Epithelial cell of proximal tubule (primary cell): Measurements from ENCODE around the gene CAPN13. TPM values are rescaled to one million over a fixed set of nuclear protein-coding genes. Genes with fewer than 3 reads are reported as not detected.
A peak's percentile ranks its signal among the peaks of the same experiment; 100 is the strongest.

Source experiments
- DNase-seq: peaks from one replicate; pipeline ENCODE4 v3.0.0-alpha.2; 2011; ENCODE audit warnings: low read depth
- H3K4me3 ChIP-seq: 2 replicates; pipeline ENCODE4 v1.5.1; 2011; ENCODE audit warnings: low read depth, mild to moderate bottlenecking, low read length
- CTCF ChIP-seq: conservative IDR thresholded peaks from 2 replicates; pipeline ENCODE4 v1.5.1; 2012; ENCODE audit warnings: low read depth, mild to moderate bottlenecking, low read length
- total RNA-seq: library from RNA; depleted of rRNA; stranded (reverse); fragments of >200 nt; gene quantifications from 2 replicates; pipeline ENCODE4 v1.2.3, GENCODE V29; 2015

CAPN13 gene
- total RNA-seq, 1 donor from 2014 or later, result 0.63 TPM

GRCh38 chr2:30717081-30717650, 90.1 kb downstream of the CAPN13 start:
- H3K4me3 ChIP-seq, result no peak overlapping the region
- no peak for TF ChIP-seq CTCF
- no peak for DNase-seq

- no peak for TF ChIP-seq CTCF
- DNase-seq, result no peak
- H3K4me3 ChIP-seq, result no peak overlapping the region
These were observed 90.9 kb downstream of the CAPN13 start for GRCh38 chr2:30716123-30716900.

- H3K4me3 ChIP-seq, result no peak overlapping the region
- no peak for DNase-seq
- no peak for TF ChIP-seq CTCF
These were observed 92.2 kb downstream of the CAPN13 start for GRCh38 chr2:30714811-30715709.

DNA sequence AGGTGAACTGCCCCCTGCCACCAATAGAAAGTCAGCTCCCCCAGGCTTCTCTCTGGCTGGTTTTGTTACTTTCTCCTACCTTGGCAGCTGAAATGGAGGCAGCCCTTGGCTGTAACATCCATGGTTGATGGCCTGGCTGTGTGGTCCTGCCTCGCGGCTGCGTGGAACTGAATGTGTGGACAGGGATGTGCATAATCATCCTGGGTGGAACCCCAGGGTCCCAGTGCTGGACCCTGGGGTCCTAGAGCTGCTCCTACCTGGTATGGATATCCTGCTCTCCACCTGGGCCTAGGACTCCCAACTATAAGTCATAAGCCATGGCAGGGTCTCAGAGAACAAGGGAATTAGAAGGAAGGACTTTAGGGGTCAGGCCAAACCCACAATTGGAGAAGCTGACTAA, 93.5 kb downstream of the CAPN13 start:
- no peak for TF ChIP-seq CTCF
- DNase-seq, result no peak

GRCh38 chr2:30711646-30712085, 95.6 kb downstream of the CAPN13 start:
- peak; percentile 49 for DNase-seq
- peak; percentile 100 for TF ChIP-seq CTCF
- no peak overlapping the region for H3K4me3 ChIP-seq

More for the DNA sequence above, 93.5 kb downstream of the CAPN13 start:
- no peak overlapping the region for H3K4me3 ChIP-seq

DNA sequence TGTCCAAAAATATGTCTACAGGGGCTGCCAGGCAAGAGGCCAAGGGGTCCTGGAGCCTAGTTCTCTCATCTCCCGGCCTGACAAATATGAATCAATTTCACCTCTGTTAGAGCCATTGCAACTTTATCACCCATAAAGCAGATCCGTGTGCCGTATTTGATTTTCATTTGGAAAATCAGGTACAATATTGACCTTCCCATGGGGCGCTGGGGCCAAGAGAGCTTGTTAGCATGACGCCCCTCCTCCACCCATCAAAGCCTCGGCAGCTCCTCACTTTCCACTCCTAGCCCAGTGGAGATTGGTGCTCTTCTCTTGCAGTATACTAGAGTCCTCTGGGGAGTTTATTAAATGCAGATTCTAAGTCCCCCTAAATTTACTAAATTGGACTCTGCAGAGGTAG, 96.8 kb downstream of the CAPN13 start:
- no peak for TF ChIP-seq CTCF
- no peak for DNase-seq
- no peak overlapping the region for H3K4me3 ChIP-seq
